Fibroblast of gingiva (primary cell): Measurements from ENCODE around the gene UBE2Q2.
"Not testable (repeated sequence)": the region's sequence is repeated elsewhere in the genome, so short reads cannot be mapped to it uniquely, and the experiment has no call there.

ENCODE experiments used
- DNase-seq: peaks from one replicate; pipeline ENCODE4 v3.0.0-alpha.2; 2011; ENCODE audit warnings: low read depth

The UBE2Q2 gene

GRCh38 chr15:75823860-75824613 is 19.2 kb upstream of the UBE2Q2 start:
- no peak for DNase-seq

- DNase-seq: no peak
Measured at GRCh38 chr15:75827691-75828090, 15.6 kb upstream of the UBE2Q2 start.

- no peak for DNase-seq
Measured at GRCh38 chr15:75828429-75828828, 14.8 kb upstream of the UBE2Q2 start.

DNA sequence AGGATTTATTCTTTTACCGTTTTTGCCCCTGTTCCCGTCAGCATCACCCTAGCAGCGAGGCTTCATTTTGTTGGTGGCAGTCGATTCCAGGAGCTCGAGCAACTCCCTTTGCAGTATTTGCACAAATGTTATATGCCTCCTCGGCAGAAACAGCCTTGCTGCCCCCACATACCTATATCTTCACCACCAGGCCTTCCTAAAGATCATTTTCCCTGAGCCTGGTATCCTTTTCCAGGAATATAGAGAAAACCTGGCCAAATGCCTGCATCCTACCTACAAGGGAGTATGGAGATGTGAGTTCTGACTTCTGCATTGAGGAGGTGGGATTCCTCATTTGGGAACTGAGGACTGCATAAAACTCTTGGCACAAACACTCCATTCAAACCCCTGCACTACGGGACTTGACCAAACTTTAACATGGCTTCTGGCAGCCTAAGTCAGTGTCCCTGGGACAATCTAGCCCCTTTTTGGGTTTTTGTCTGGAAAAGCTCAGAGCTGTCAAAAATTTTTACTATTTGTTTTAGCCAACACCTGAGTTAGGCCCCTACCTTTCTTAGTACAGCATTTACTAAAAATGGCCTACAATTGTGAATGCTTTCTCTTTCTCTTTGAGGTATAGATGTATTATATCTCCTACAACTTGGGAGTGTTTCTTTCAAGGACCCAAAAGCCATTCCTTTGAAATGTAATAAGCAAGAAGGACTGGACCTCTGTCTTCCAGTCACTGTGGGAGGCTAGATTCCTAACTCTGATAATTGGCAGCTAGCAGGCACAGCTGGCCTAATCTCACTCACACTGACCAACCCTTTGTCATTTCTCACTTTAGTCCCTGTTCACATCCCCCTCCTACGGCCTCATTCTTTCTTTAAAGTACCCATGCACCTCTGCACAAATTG is 12.1 kb upstream of the UBE2Q2 start:
- DNase-seq: no peak

DNA sequence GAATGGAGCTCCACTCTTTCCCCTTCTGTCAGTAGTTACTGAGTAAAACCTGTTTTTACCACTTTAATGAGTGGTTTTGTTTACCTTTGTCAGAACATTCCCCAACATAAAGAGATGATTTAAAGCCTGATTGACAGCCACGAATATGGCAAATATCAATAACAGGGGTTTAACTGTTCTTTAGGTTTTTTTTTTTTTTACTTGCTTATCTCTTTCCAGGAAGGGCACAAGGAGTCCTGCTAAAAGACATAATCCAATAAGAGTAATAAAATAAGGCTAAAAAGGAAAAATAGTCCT is 11.5 kb upstream of the UBE2Q2 start:
- DNase-seq: no peak

GRCh38 chr15:75832114-75832513 is 11.1 kb upstream of the UBE2Q2 start:
- DNase-seq: no peak

GRCh38 chr15:75834021-75834420 is 9.2 kb upstream of the UBE2Q2 start:
- DNase-seq: no peak

DNA sequence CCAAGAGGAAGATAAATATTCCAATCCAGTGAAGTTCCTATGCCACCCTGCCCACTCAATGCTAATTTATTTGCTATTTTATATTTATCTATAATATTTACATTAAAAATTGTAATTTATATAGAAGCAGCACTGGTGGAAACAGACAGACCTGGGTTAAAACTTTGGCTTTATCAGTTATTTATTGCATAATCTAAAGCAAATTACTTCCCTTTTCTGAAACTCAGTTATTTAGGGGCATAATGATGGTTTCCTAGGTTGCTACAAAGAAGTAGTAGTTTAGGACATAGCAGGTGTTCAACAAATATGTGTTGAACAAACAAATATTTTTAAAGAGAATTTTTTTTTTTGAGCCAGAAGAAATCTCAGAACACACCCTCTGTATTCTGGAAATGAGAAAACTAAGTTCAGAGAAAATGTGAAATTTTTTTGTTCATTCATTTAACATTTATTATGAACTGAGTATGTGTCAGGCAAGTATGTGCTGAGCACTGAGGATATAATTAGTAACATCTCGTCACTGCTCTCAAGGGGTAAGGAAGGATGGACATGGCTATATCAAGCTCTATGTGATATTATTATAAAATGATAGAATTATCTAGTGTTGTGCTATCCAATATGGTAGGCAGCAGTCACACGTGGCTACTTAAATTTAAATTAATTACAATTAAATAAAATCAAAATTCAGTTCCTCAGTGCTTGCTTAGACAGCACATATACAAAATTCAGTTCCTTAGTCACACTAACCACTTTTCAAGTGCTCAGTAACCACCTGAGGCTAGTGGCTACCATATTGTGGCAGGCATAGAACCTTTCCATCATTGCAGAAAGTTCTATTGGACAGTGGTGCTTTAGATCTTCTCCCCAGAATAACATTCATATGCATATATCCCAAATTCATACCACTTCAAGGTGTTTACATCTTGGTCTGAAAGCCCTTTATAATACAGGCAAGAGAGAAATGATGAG is 7.0 kb upstream of the UBE2Q2 start:
- DNase-seq: no peak

- peak; percentile 72 for DNase-seq
Measured at GRCh38 chr15:75836959-75837334, 6.3 kb upstream of the UBE2Q2 start.

- peak; percentile 64 for DNase-seq
Measured at GRCh38 chr15:75840659-75841058, 2.6 kb upstream of the UBE2Q2 start.

GRCh38 chr15:75841626-75842025 is 1.6 kb upstream of the UBE2Q2 start:
- DNase-seq: no peak

- DNase-seq: peak; percentile 55
Measured at GRCh38 chr15:75843678-75844581, 683 bp downstream of the UBE2Q2 start.

GRCh38 chr15:75844629-75845335 is 1.5 kb downstream of the UBE2Q2 start:
- DNase-seq: no peak

DNA sequence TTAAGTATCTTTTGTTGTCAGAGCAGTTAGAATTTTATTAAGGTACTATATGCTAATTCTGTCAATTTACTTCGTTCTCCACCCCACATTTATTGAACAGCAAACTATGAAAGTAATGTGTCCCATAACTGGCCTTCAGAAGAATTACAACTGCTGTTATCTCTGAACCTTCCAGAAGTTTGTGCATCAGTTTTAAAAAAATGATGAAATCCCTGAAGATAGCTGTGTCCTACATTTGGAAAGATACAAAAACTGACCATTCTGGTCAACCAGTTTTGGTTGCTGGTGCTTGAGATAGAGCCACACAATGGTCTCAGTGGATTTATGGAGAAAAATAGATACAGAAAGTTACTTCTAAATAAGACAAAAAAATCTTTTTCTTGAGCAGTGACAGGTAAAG is 5.9 kb downstream of the UBE2Q2 start:
- no peak for DNase-seq

DNA sequence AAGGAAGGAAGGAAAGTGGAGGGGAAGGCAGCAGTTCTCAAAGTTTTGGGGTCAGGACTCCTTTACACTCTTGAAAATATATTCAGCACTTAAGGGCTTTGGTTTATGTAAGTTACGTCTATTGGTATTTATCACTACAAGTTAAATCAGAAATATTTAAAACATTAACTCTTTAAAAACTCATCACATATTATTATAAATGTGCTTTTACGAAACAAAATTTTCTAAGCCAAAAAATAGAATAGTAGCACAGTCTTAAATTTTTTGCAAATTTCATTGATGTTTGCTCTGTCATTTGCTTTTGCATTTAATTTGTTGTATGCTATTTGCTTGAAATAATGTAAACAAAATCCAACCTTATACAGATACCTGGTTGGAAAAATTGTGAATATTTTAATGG is 7.5 kb downstream of the UBE2Q2 start:
- no peak for DNase-seq

DNA sequence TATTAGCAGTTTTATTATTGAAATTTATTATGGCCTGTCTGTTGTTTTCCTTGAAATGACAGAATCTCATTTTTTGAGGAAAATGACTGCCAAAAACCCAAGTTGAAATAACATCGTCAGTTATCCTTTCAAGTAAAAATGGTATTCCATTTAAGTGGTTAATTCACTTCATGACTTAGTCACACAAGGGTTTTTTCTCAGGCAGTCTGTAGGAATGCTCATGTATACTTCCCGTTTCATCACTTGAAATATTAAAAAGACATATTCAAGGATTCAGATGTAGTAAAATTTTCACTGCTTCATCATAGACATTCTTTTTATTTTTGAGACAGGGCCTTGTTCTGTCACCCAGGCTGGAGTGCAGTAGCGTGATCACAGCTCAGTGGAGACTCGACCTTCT is 8.3 kb downstream of the UBE2Q2 start:
- not testable (repeated sequence) for DNase-seq

GRCh38 chr15:75857886-75858285 is 14.6 kb downstream of the UBE2Q2 start:
- DNase-seq: no peak

DNA sequence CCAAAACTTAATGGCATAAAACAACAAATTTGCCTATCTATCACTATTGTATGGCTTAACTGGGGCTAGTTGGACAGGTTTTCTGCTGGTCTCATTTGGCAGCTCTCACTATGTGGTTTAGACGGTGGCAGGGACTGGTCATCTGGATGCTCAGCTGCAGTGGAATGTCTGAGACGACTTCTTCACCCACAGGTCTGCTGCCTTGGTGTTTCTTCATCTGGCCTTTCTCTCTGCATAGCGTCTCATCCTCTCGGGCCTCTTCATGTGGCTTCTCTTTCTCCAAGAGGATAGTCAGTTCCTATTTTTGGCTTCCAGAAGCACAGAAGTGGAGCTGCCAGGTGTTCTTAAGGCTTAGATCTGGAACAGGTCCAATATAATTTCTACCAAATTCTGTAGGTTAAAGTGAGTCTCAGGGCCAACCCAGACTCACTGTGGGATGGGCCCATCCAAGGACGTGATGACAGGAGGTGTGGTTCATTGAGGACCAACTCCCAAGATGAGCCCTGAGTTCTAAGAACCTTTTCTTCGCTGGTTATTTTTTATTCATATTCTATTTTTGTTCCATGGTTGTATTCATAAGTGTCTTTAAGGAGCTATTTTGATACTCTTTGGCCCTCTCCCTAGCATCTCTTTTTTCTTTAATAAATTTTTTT is 18.6 kb downstream of the UBE2Q2 start:
- DNase-seq: no peak

- no peak for DNase-seq
Measured at GRCh38 chr15:75862796-75863195, 19.5 kb downstream of the UBE2Q2 start.
